ENCODE measurements around the gene ASCL5. TPM values are rescaled to one million over a fixed set of nuclear protein-coding genes. Genes with fewer than 3 reads are reported as not detected.

The ASCL5 gene
- total RNA-seq, 1 experiment from 2014 or later, result not detected

DNA sequence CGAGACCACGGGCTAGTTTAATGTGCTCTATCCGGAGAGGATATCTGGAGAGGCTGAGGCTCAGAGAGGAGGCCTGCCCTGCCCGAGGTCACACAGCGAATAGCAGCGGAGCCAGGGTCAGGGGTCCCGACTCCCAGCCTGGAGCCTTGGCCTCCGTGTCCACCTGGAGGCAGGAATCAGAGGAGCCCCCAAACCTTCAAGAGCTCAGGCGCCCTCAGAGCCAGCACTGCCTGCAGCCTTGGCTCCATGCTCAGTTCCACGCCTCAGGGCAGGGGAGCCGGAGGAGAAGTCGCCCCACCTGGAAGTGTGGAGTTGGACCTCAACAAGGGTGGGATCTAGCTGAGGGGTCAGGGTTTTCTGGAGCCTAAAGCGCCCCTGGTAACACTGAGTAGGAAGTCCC lies 2.0 kb upstream of the ASCL5 start:
- BruUV-seq (replicated peaks), result no TSS peak
- no peak overlapping the region for H3K4me3 Mint-ChIP-seq (ENCODE audit: unreplicated experiment)
- H3K27me3 Mint-ChIP-seq (ENCODE audit: insufficient read depth, unreplicated experiment), result peaks cover 13% of the 10 kb centered on the region
- POLR2A ChIA-PET, result interaction anchor here (0.5 to 3.1 kb wide), 3 partner anchors 9 to 226 kb away, joined by 3 to 14 read pairs (median 4); no protein-coding TSS in a partner anchor
- intact Hi-C loops (cut with micrococcal nuclease), result no loop called here
- no peak overlapping the region for H3K27ac Mint-ChIP-seq (ENCODE audit: low read depth, unreplicated experiment)
- CTCF ChIA-PET, result interaction anchor here (0.6 to 3.5 kb wide), 6 partner anchors 14 to 156 kb away, joined by 3 to 10 read pairs (median 4); partner anchors contain the start of gene CACNA1S
- no peaks in the 10 kb centered on the region for H3K9me3 Mint-ChIP-seq (ENCODE audit: unreplicated experiment)
- H3K4me1 Mint-ChIP-seq (ENCODE audit: insufficient read depth, unreplicated experiment), result peaks cover 6% of the 10 kb centered on the region
- no peak for DNase-seq (ENCODE audit: unreplicated experiment)
- TF ChIP-seq, protein P1, sequence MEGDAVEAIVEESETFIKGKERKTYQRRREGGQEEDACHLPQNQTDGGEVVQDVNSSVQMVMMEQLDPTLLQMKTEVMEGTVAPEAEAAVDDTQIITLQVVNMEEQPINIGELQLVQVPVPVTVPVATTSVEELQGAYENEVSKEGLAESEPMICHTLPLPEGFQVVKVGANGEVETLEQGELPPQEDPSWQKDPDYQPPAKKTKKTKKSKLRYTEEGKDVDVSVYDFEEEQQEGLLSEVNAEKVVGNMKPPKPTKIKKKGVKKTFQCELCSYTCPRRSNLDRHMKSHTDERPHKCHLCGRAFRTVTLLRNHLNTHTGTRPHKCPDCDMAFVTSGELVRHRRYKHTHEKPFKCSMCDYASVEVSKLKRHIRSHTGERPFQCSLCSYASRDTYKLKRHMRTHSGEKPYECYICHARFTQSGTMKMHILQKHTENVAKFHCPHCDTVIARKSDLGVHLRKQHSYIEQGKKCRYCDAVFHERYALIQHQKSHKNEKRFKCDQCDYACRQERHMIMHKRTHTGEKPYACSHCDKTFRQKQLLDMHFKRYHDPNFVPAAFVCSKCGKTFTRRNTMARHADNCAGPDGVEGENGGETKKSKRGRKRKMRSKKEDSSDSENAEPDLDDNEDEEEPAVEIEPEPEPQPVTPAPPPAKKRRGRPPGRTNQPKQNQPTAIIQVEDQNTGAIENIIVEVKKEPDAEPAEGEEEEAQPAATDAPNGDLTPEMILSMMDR (IDR thresholded peaks at IDR 0.05; ENCODE audit: unreplicated experiment), result no peak
- peaks cover 16% of the 10 kb centered on the region for H3K36me3 Mint-ChIP-seq (ENCODE audit: insufficient read depth, unreplicated experiment)

DNA sequence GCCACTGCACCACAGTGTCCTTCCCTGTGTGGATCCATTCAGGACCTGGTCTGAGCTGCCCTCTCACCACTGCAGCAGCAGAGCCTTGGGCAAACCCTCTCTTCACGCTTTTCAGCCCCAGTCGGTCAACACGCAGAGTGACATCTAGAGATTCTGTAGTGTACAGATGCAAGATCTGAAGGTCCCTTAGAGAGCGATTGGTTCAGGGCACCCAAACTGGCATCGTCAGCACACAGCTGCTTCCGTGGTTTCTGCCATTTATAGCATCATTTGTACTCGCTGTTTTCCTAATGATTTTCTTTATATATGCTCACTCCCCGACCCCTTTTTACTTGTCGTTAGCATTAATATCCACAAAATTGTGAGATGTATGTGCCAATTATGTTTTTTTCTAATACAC lies 1.5 kb upstream of the ASCL5 start:
- TF ChIP-seq, protein P1 (IDR thresholded peaks at IDR 0.05; ENCODE audit: unreplicated experiment), result no peak
- H3K4me3 Mint-ChIP-seq (ENCODE audit: unreplicated experiment), result no peak overlapping the region
- intact Hi-C loops (cut with micrococcal nuclease), result no loop called here
- no peaks in the 10 kb centered on the region for H3K9me3 Mint-ChIP-seq (ENCODE audit: unreplicated experiment)
- peaks cover 10% of the 10 kb centered on the region for H3K4me1 Mint-ChIP-seq (ENCODE audit: insufficient read depth, unreplicated experiment)
- CTCF ChIA-PET, result interaction anchor here (0.6 to 3.5 kb wide), 5 partner anchors 14 to 147 kb away, joined by 3 to 10 read pairs (median 3); partner anchors contain the start of gene CACNA1S
- H3K36me3 Mint-ChIP-seq (ENCODE audit: insufficient read depth, unreplicated experiment), result peaks cover 16% of the 10 kb centered on the region
- H3K27me3 Mint-ChIP-seq (ENCODE audit: insufficient read depth, unreplicated experiment), result peaks cover 13% of the 10 kb centered on the region
- no peak overlapping the region for H3K27ac Mint-ChIP-seq (ENCODE audit: low read depth, unreplicated experiment)
- DNase-seq (ENCODE audit: unreplicated experiment), result no peak
- BruUV-seq (replicated peaks), result no TSS peak
- POLR2A ChIA-PET, result interaction anchor here (0.5 to 3.1 kb wide), 3 partner anchors 9 to 226 kb away, joined by 3 to 14 read pairs (median 4); no protein-coding TSS in a partner anchor

DNA sequence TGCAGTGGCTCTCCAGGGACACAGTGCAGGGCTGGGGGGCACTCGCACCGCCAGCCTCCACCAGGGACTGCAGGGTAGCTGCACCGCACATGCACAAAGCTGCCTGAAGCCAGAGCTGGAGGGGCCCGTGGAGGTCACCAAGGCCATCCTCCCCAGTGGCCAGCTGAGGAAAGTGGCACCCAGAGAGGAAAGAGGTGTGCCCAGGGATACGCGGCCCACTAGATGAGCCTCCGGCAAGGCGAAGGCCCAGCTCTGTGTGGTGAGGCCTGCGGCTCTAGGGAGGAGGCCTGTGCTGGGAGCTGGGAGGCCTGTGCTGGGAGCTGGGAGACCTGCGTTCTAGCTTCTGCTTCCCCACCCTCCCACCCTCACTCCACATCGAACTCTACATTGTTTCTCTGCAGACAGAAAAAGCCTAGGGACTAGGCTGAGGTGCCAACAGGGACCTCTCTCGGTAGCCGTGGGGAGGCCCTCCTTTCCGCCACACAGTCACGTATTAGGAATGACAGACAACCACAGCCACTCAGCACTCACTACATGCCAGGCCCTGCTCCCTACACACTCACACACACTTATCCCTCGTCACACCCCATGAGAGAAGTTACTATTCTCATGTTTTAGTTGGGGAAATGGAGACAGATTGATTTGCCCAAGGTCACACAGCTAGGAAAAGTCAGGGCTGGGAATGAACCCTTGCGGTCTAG lies 921 bp upstream of the ASCL5 start:
- TF ChIP-seq, protein P1 (IDR thresholded peaks at IDR 0.05; ENCODE audit: unreplicated experiment), result no peak
- Mint-ChIP-seq H3K36me3 (ENCODE audit: insufficient read depth, unreplicated experiment) (peaks cover 16% of the 10 kb centered on the region), H3K4me3 (ENCODE audit: unreplicated experiment) (no peak overlapping the region), H3K9me3 (ENCODE audit: unreplicated experiment) (no peaks in the 10 kb centered on the region), H3K4me1 (ENCODE audit: insufficient read depth, unreplicated experiment) (peaks cover 10% of the 10 kb centered on the region), H3K27me3 (ENCODE audit: insufficient read depth, unreplicated experiment) (peaks cover 13% of the 10 kb centered on the region), H3K27ac (ENCODE audit: low read depth, unreplicated experiment) (no peak overlapping the region)
- DNase-seq (ENCODE audit: unreplicated experiment), result no peak
- ChIA-PET CTCF (interaction anchor here (0.5 to 3.5 kb wide), 6 partner anchors 15 to 1269 kb away, joined by 3 to 10 read pairs (median 3); partner anchors contain the start of gene CACNA1S), POLR2A (interaction anchor here (3.1 kb wide), 1 partner anchor 10 kb away, joined by 14 read pairs; no protein-coding TSS in a partner anchor)
- no TSS peak for BruUV-seq (replicated peaks)
- intact Hi-C loops (cut with micrococcal nuclease), result no loop called here

DNA sequence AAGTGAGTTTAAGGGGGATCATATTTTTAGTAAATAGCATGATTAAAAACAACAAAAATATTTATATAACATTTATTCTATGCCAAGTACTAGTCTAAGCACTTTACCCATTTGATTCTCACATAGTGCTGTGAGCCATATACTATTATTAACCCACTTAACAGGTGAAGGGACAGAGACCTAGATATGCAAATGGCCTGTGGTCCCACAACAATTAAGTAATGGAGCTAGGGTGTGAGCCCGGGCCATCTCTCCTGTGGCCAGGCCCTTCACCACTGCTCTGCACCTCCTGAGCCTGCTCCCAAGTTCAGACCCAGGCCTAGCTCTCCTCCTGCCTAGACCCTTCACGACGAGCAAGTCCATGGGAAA lies 537 bp downstream of the ASCL5 start:
- H3K27me3 Mint-ChIP-seq (ENCODE audit: insufficient read depth, unreplicated experiment), result peaks cover 13% of the 10 kb centered on the region
- peaks cover 10% of the 10 kb centered on the region for H3K4me1 Mint-ChIP-seq (ENCODE audit: insufficient read depth, unreplicated experiment)
- intact Hi-C loops (cut with micrococcal nuclease), result no loop called here
- TF ChIP-seq, protein P1 (IDR thresholded peaks at IDR 0.05; ENCODE audit: unreplicated experiment), result no peak
- no peak for DNase-seq (ENCODE audit: unreplicated experiment)
- H3K36me3 Mint-ChIP-seq (ENCODE audit: insufficient read depth, unreplicated experiment), result peaks cover 16% of the 10 kb centered on the region
- H3K4me3 Mint-ChIP-seq (ENCODE audit: unreplicated experiment), result no peak overlapping the region
- H3K27ac Mint-ChIP-seq (ENCODE audit: low read depth, unreplicated experiment), result no peak overlapping the region
- H3K9me3 Mint-ChIP-seq (ENCODE audit: unreplicated experiment), result no peaks in the 10 kb centered on the region
- ChIA-PET POLR2A (interaction anchor here (1.0 to 1.5 kb wide), 3 partner anchors 11 to 28 kb away, joined by 3 to 5 read pairs (median 3); partner anchors contain the start of gene TMEM9), CTCF (interaction anchor here (0.6 to 3.4 kb wide), 7 partner anchors 13 to 397 kb away, joined by 3 to 24 read pairs (median 4); no protein-coding TSS in a partner anchor)
- BruUV-seq (replicated peaks), result no TSS peak
